SK-N-SH treated with all-trans-retinoic acid at 6 μM for 48 hours (cell line): ENCODE measurements around the gene SNAP91.
A peak's percentile ranks its signal among the peaks of the same experiment; 100 is the strongest.
"Not testable (repeated sequence)": the region's sequence is repeated elsewhere in the genome, so short reads cannot be mapped to it uniquely, and the experiment has no call there.

ENCODE experiments used
- ATAC-seq: fragments of 200-7000 bp; cut with Tn5 transposase; 3 replicates; pipeline ENCODE4 v1.9.1; 2020; ENCODE audit warnings: mild to moderate bottlenecking, moderate library complexity
- BACH2 ChIP-seq: fragments of 250-450 bp; sonication (Bioruptor Pico); IDR thresholded peaks from 2 replicates; pipeline ENCODE4 v1.9.0; 2021; ENCODE audit warnings: mild to moderate bottlenecking, borderline replicate concordance
- CREB5 ChIP-seq: fragments of 250-450 bp; sonication (Bioruptor Pico); IDR thresholded peaks from 2 replicates; pipeline ENCODE4 v1.5.1; 2020; ENCODE audit warnings: low read depth, mild to moderate bottlenecking, moderate library complexity
- CSDC2 ChIP-seq: fragments of 250-450 bp; sonication (Bioruptor Pico); IDR thresholded peaks from 2 replicates; pipeline ENCODE4 v1.5.0; 2020; ENCODE audit warnings: mild to moderate bottlenecking, moderate library complexity
- ESRRG ChIP-seq: fragments of 250-450 bp; sonication (Bioruptor Pico); IDR thresholded peaks from 2 replicates; pipeline ENCODE4 v1.6.1; 2021; ENCODE audit warnings: mild to moderate bottlenecking
- GLIS3 ChIP-seq: fragments of 250-450 bp; sonication (Bioruptor Pico); IDR thresholded peaks from 2 replicates; pipeline ENCODE4 v1.5.0; 2020; ENCODE audit warnings: mild to moderate bottlenecking, moderate library complexity
- ISL1 ChIP-seq: fragments of 250-450 bp; sonication (Bioruptor Pico); IDR thresholded peaks from 2 replicates; pipeline ENCODE4 v2.1.2; 2022; ENCODE audit warnings: mild to moderate bottlenecking, moderate library complexity
- OSR1 ChIP-seq: fragments of 250-450 bp; sonication (Bioruptor Pico); IDR thresholded peaks from 2 replicates; pipeline ENCODE4 v1.8.0; 2022; ENCODE audit warnings: moderate library complexity, mild to moderate bottlenecking, inconsistent platforms
- POU6F1 ChIP-seq: fragments of 250-450 bp; sonication (Bioruptor Pico); IDR thresholded peaks from 2 replicates; pipeline ENCODE4 v1.8.0; 2021; ENCODE audit warnings: low read depth, mild to moderate bottlenecking, moderate library complexity, borderline replicate concordance
- PPARA ChIP-seq: fragments of 250-450 bp; sonication (Bioruptor Pico); IDR thresholded peaks from 2 replicates; pipeline ENCODE4 v1.5.0; 2020; ENCODE audit warnings: mild to moderate bottlenecking, borderline replicate concordance
- RARB ChIP-seq: fragments of 250-450 bp; sonication (Bioruptor Pico); IDR thresholded peaks from 2 replicates; pipeline ENCODE4 v1.8.0; 2021; ENCODE audit warnings: mild to moderate bottlenecking, moderate library complexity
- SNAI2 ChIP-seq: fragments of 250-450 bp; sonication (Bioruptor Pico); IDR thresholded peaks from 2 replicates; pipeline ENCODE4 v1.5.0; 2020; ENCODE audit warnings: mild to moderate bottlenecking, moderate library complexity
- TOX ChIP-seq: fragments of 250-450 bp; sonication (Bioruptor Pico); IDR thresholded peaks from 2 replicates; pipeline ENCODE4 v1.8.0; 2021; ENCODE audit warnings: mild to moderate bottlenecking, moderate library complexity, borderline replicate concordance
- ZC3H10 ChIP-seq: fragments of 250-450 bp; sonication (Bioruptor Pico); IDR thresholded peaks from 2 replicates; pipeline ENCODE4 v1.5.1; 2021; ENCODE audit warnings: mild to moderate bottlenecking, moderate library complexity
- ZFP3 ChIP-seq: fragments of 250-450 bp; sonication (Bioruptor Pico); IDR thresholded peaks from 2 replicates; pipeline ENCODE4 v1.5.0; 2020; ENCODE audit warnings: mild to moderate bottlenecking, moderate library complexity
- ZFP30 ChIP-seq: fragments of 450-650 bp; formaldehyde crosslinking; IDR thresholded peaks from 2 replicates; pipeline ENCODE4 v1.5.0; 2022; ENCODE audit warnings: mild to moderate bottlenecking, moderate library complexity
- ZNF565 ChIP-seq: fragments of 450-650 bp; formaldehyde crosslinking; conservative IDR thresholded peaks from 2 replicates; pipeline ENCODE4 v1.5.0; 2020; ENCODE audit warnings: low read depth, mild to moderate bottlenecking, moderate library complexity
- ZNF70 ChIP-seq: fragments of 450-650 bp; formaldehyde crosslinking; IDR thresholded peaks from 2 replicates; pipeline ENCODE4 v1.5.0; 2020; ENCODE audit warnings: mild to moderate bottlenecking, moderate library complexity
- ZNF8 ChIP-seq: fragments of 450-650 bp; formaldehyde crosslinking; IDR thresholded peaks from 2 replicates; pipeline ENCODE4 v1.5.0; 2020; ENCODE audit warnings: mild to moderate bottlenecking, moderate library complexity
- TF ChIP-seq, protein P1 (sequence below): fragments of 250-450 bp; sonication (Bioruptor Pico); IDR thresholded peaks from 2 replicates; pipeline ENCODE4 v1.5.0; 2020; ENCODE audit warnings: mild to moderate bottlenecking, moderate library complexity

SNAP91 gene

GRCh38 chr6:83708970-83709747, at the start of gene SNAP91:
Gene SNAP91 (minus strand): TSS chr6:83709101. CDS start chr6:83707927, 1,174 bp downstream.
- TF ChIP-seq, protein P1, sequence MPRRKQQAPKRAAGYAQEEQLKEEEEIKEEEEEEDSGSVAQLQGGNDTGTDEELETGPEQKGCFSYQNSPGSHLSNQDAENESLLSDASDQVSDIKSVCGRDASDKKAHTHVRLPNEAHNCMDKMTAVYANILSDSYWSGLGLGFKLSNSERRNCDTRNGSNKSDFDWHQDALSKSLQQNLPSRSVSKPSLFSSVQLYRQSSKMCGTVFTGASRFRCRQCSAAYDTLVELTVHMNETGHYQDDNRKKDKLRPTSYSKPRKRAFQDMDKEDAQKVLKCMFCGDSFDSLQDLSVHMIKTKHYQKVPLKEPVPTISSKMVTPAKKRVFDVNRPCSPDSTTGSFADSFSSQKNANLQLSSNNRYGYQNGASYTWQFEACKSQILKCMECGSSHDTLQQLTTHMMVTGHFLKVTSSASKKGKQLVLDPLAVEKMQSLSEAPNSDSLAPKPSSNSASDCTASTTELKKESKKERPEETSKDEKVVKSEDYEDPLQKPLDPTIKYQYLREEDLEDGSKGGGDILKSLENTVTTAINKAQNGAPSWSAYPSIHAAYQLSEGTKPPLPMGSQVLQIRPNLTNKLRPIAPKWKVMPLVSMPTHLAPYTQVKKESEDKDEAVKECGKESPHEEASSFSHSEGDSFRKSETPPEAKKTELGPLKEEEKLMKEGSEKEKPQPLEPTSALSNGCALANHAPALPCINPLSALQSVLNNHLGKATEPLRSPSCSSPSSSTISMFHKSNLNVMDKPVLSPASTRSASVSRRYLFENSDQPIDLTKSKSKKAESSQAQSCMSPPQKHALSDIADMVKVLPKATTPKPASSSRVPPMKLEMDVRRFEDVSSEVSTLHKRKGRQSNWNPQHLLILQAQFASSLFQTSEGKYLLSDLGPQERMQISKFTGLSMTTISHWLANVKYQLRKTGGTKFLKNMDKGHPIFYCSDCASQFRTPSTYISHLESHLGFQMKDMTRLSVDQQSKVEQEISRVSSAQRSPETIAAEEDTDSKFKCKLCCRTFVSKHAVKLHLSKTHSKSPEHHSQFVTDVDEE (CRISPR knock-in tag), result 0 out of 2 replicates have a peak, but pooled peaks have one; percentile 34
- no peak for TF ChIP-seq RARB (CRISPR knock-in tag)
- TF ChIP-seq ESRRG (CRISPR knock-in tag), result no peak
- TF ChIP-seq BACH2 (CRISPR knock-in tag), result no peak
- TF ChIP-seq, all 23 proteins: peak for 1
- ATAC-seq, result peak; percentile 62

GRCh38 chr6:83758533-83758932, 49.6 kb upstream of the SNAP91 start:
- no peak for TF ChIP-seq POU6F1 (CRISPR knock-in tag)
- no peak for TF ChIP-seq ZNF70
- TF ChIP-seq CSDC2 (CRISPR knock-in tag), result no peak
- TF ChIP-seq ESRRG (CRISPR knock-in tag), result no peak
- no peak for TF ChIP-seq SNAI2 (CRISPR knock-in tag)
- no peak for TF ChIP-seq GLIS3
- no peak for TF ChIP-seq TOX (CRISPR knock-in tag)
- no peak for ATAC-seq

DNA sequence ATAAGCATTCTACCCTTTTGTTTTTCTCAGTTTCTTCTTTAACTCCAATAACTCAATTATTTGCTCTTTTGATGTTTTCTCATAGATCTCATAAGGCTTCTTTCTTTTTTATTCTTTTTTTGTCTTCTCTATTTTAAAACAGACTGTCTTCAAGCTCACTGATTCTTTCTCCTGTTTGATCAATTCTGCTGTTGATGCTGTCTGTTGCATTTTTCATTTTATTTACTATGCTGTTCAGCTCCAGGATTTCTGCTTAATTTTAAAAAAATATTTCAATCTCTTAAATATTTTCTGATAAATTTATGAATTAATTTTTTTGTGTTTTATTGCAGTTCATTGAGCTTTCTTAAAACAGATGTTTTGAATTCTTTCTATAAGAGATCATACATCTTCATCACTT, 48.1 kb upstream of the SNAP91 start:
- no peak for TF ChIP-seq ISL1 (CRISPR knock-in tag)
- TF ChIP-seq ZFP30 (CRISPR knock-in tag), result peak; percentile 44; the same call in 1 of the 2 replicates
- ATAC-seq, result no peak

GRCh38 chr6:83756565-83756964, 47.7 kb upstream of the SNAP91 start:
- TF ChIP-seq ZC3H10 (CRISPR knock-in tag), result no peak
- TF ChIP-seq, protein P1 (CRISPR knock-in tag), result no peak
- no peak for TF ChIP-seq CREB5 (CRISPR knock-in tag)
- no peak for TF ChIP-seq ZFP30 (CRISPR knock-in tag)
- no peak for TF ChIP-seq GLIS3
- no peak for TF ChIP-seq ZNF70
- no peak for TF ChIP-seq PPARA (CRISPR knock-in tag)
- ATAC-seq, result no peak

DNA sequence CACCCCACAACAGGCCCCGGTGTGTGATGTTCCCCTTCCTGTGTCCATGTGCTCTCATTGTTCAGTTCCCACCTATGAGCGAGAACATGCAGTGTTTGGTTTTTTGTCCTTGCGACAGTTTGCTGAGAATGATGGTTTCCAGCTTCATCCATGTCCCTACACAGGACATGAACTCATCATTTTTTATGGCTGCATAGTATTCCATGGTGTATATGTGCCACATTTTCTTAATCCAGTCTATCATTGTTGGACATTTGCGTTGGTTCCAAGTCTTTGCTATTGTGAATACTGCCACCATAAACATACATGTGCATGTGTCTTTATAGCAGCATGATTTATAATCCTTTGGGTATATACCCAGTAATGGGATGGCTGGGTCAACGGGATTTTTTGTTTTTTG, 43.5 kb upstream of the SNAP91 start:
- not testable (repeated sequence) for ATAC-seq

DNA sequence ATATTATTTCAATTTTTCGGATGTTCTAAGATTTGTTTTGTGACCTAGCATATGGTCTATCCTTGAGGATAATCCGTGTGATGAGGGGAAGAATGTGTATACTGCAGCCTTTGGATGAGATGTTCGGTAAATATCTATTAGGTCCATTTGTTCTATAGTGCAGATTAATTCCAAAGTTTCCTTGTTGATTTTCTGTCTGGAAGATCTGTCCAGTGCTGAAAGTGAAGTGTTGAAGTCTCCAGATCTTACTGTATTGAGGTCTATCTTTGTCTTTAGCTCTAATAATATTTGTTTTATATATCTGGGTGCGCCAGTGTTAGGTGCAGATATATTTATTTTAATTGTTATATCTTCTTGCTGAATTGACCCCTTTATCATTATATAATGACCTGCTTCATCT, 32.2 kb upstream of the SNAP91 start:
- TF ChIP-seq ZNF8 (no peak), RARB (CRISPR knock-in tag) (no peak), BACH2 (CRISPR knock-in tag) (no peak), ZFP3 (no peak), ISL1 (CRISPR knock-in tag) (no peak), ZNF565 (CRISPR knock-in tag) (no peak), SNAI2 (CRISPR knock-in tag) (no peak), OSR1 (CRISPR knock-in tag) (no peak)
- TF ChIP-seq, protein P1 (CRISPR knock-in tag), result no peak
- no peak for ATAC-seq
